ENCODE results near the gene GABPB1.
"Not testable (repeated sequence)": the region's sequence is repeated elsewhere in the genome, so short reads cannot be mapped to it uniquely, and the experiment has no call there.

GABPB1 gene

GRCh38 chr15:50354838-50355618 lies at the start of gene GABPB1:
GABPB1 (minus strand) TSS chr15:50355198; CDS start chr15:50309798, 45,400 bp downstream.
- H3K4me3 ChIP-seq (ENCODE audit: low read depth, low read length), result peak within 1 kb of the TSS; percentile 100
- DNase-seq (ENCODE audit: low read depth), result peak; percentile 95
- TF ChIP-seq MAX (IDR thresholded peaks at IDR 0.05; ENCODE audit: low read depth, low read length) (peak; percentile 99), CTCF (IDR thresholded peaks at IDR 0.05; ENCODE audit: low read depth, low read length) (no peak), POLR2A (IDR thresholded peaks at IDR 0.05; ENCODE audit: extremely low read depth, insufficient read length) (peak; percentile 90), MYC (IDR thresholded peaks at IDR 0.05; ENCODE audit: low read depth, low read length) (peak; percentile 99)

GRCh38 chr15:50391561-50391960 lies 36.6 kb upstream of the GABPB1 start:
- DNase-seq (ENCODE audit: low read depth); H3K4me3 ChIP-seq (ENCODE audit: low read depth, low read length): not testable (repeated sequence)

- no peak overlapping the region for H3K4me3 ChIP-seq (ENCODE audit: low read depth, low read length)
- peak; percentile 58 for DNase-seq (ENCODE audit: low read depth)
- TF ChIP-seq MYC (IDR thresholded peaks at IDR 0.05; ENCODE audit: low read depth, low read length), result no peak
- TF ChIP-seq MAX (IDR thresholded peaks at IDR 0.05; ENCODE audit: low read depth, low read length), result no peak
- TF ChIP-seq POLR2A (IDR thresholded peaks at IDR 0.05; ENCODE audit: extremely low read depth, insufficient read length), result no peak
- no peak for TF ChIP-seq CTCF (IDR thresholded peaks at IDR 0.05; ENCODE audit: low read depth, low read length)
These were observed 35.7 kb upstream of the GABPB1 start for GRCh38 chr15:50390554-50391264.

GRCh38 chr15:50382408-50382807 lies 27.4 kb upstream of the GABPB1 start:
- peak; percentile 47 for DNase-seq (ENCODE audit: low read depth)
- H3K4me3 ChIP-seq (ENCODE audit: low read depth, low read length), result not testable (repeated sequence)

GRCh38 chr15:50381438-50381837 lies 26.4 kb upstream of the GABPB1 start:
- H3K4me3 ChIP-seq (ENCODE audit: low read depth, low read length), result no peak overlapping the region
- DNase-seq (ENCODE audit: low read depth), result no peak
- no peak for TF ChIP-seq MYC (IDR thresholded peaks at IDR 0.05; ENCODE audit: low read depth, low read length)
- no peak for TF ChIP-seq POLR2A (IDR thresholded peaks at IDR 0.05; ENCODE audit: extremely low read depth, insufficient read length)
- no peak for TF ChIP-seq MAX (IDR thresholded peaks at IDR 0.05; ENCODE audit: low read depth, low read length)
- TF ChIP-seq CTCF (IDR thresholded peaks at IDR 0.05; ENCODE audit: low read depth, low read length), result no peak

- no peak for TF ChIP-seq POLR2A (IDR thresholded peaks at IDR 0.05; ENCODE audit: extremely low read depth, insufficient read length)
- no peak for TF ChIP-seq CTCF (IDR thresholded peaks at IDR 0.05; ENCODE audit: low read depth, low read length)
- TF ChIP-seq MYC (IDR thresholded peaks at IDR 0.05; ENCODE audit: low read depth, low read length), result no peak
- TF ChIP-seq MAX (IDR thresholded peaks at IDR 0.05; ENCODE audit: low read depth, low read length), result no peak
- no peak overlapping the region for H3K4me3 ChIP-seq (ENCODE audit: low read depth, low read length)
- DNase-seq (ENCODE audit: low read depth), result no peak
These were observed 25.1 kb upstream of the GABPB1 start for GRCh38 chr15:50380089-50380488.

GRCh38 chr15:50379413-50379812 lies 24.4 kb upstream of the GABPB1 start:
- H3K4me3 ChIP-seq (ENCODE audit: low read depth, low read length); DNase-seq (ENCODE audit: low read depth): not testable (repeated sequence)

Data from NB4 (cell line).